Measurements from ENCODE around the gene MCC. TPM values are rescaled to one million over a fixed set of nuclear protein-coding genes. Genes with fewer than 3 reads are reported as not detected.

The MCC gene
- total RNA-seq, 4 donors from 2014 or later = 6.8 to 11.9 (median 9.0) TPM

- in situ Hi-C loops (cut with MboI; ENCODE audit: low sequenced_read_pairs in 4 of 4) (no loop called here), intact Hi-C loops (cut with DNase I; ENCODE audit: low total_unique reads) (no loop called here)
- Histone ChIP-seq H3K4me1 (peaks cover 4 to 46% of the 10 kb centered on the region in 2 donors), H3K27me3 (no peaks in the 10 kb centered on the region), H3K27ac (no peak overlapping the region), H3K4me3 (no peak overlapping the region), H3K9me3 (no peaks in the 10 kb centered on the region), H3K36me3 (no peaks in the 10 kb centered on the region)
- ATAC-seq = no peak
- DNase-seq = no peak
- no peak for TF ChIP-seq POLR2A (IDR thresholded peaks at IDR 0.05)
- TF ChIP-seq CTCF (IDR thresholded peaks at IDR 0.05 in 4 of 5, conservative IDR thresholded peaks at IDR 0.05 in 1 of 5) = no peak
These were observed 306.3 kb downstream of the MCC start for GRCh38 chr5:113181853-113182490.

- ATAC-seq = no peak
These were observed 306.8 kb downstream of the MCC start for GRCh38 chr5:113181409-113181808.

GRCh38 chr5:113179156-113179555 is 309.1 kb downstream of the MCC start:
- TF ChIP-seq CTCF (IDR thresholded peaks at IDR 0.05 in 4 of 5, conservative IDR thresholded peaks at IDR 0.05 in 1 of 5) (no peak), POLR2A (IDR thresholded peaks at IDR 0.05) (no peak)
- Histone ChIP-seq H3K36me3 (no peaks in the 10 kb centered on the region), H3K27ac (peak overlapping the region in 1 of 4 donors; percentile 3), H3K27me3 (no peaks in the 10 kb centered on the region), H3K4me3 (no peak overlapping the region), H3K4me1 (peaks cover 4 to 41% of the 10 kb centered on the region in 2 donors), H3K9me3 (no peaks in the 10 kb centered on the region)
- DNase-seq (no peak), ATAC-seq (peak in 1 of 2 donors; percentile 64)
- intact Hi-C loops (cut with DNase I; ENCODE audit: low total_unique reads) (no loop called here), in situ Hi-C loops (cut with MboI; ENCODE audit: low sequenced_read_pairs in 4 of 4) (no loop called here)

More at GRCh38 chr5:113181409-113181808, 306.8 kb downstream of the MCC start:
- intact Hi-C loops (cut with DNase I; ENCODE audit: low total_unique reads) = no loop called here
- Histone ChIP-seq H3K27ac (no peak overlapping the region), H3K36me3 (no peaks in the 10 kb centered on the region), H3K4me3 (no peak overlapping the region), H3K27me3 (no peaks in the 10 kb centered on the region), H3K9me3 (no peaks in the 10 kb centered on the region), H3K4me1 (peaks cover 4 to 41% of the 10 kb centered on the region in 2 donors)
- DNase-seq = no peak
- TF ChIP-seq CTCF (IDR thresholded peaks at IDR 0.05 in 4 of 5, conservative IDR thresholded peaks at IDR 0.05 in 1 of 5) = no peak
- in situ Hi-C loops (cut with MboI; ENCODE audit: low sequenced_read_pairs in 4 of 4) = no loop called here

GRCh38 chr5:113178073-113178779 is 310.0 kb downstream of the MCC start:
- no peaks in the 10 kb centered on the region for H3K36me3 ChIP-seq
- no peak for DNase-seq
- peaks cover 4 to 41% of the 10 kb centered on the region in 2 donors for H3K4me1 ChIP-seq
- intact Hi-C loops (cut with DNase I; ENCODE audit: low total_unique reads) (no loop called here), in situ Hi-C loops (cut with MboI; ENCODE audit: low sequenced_read_pairs in 4 of 4) (no loop called here)
- no peak overlapping the region for H3K27ac ChIP-seq
- H3K4me3 ChIP-seq = no peak overlapping the region
- TF ChIP-seq CTCF (IDR thresholded peaks at IDR 0.05 in 4 of 5, conservative IDR thresholded peaks at IDR 0.05 in 1 of 5) = no peak
- no peak for TF ChIP-seq POLR2A (IDR thresholded peaks at IDR 0.05)
- no peak for ATAC-seq
- no peaks in the 10 kb centered on the region for H3K27me3 ChIP-seq
- H3K9me3 ChIP-seq = no peaks in the 10 kb centered on the region
